SU-DHL-6 (cell line): ENCODE results near the gene FOXD4L1.
"Not testable (repeated sequence)": the region's sequence is repeated elsewhere in the genome, so short reads cannot be mapped to it uniquely, and the experiment has no call there.

Experiments used
- CTCF ChIP-seq: fragments of 200-600 bp; sonication (generic); IDR thresholded peaks from one replicate; pipeline ENCODE4 v1.5.1; 2017; ENCODE audit warnings: antibody characterized with exemption, mild to moderate bottlenecking, low read length, moderate library complexity; ENCODE audit not compliant: insufficient read depth, poor library complexity, severe bottlenecking
- EZH2phosphoT487 ChIP-seq: fragments of 200-600 bp; sonication (generic), shearing (Covaris generic); conservative IDR thresholded peaks from 2 replicates; pipeline ENCODE4 v1.6.1; 2018; ENCODE audit warnings: mild to moderate bottlenecking, antibody characterized with exemption, low read length, moderate library complexity, mixed read lengths

- TF ChIP-seq CTCF, EZH2phosphoT487: not testable (repeated sequence)
These were observed 5.6 kb downstream of the FOXD4L1 start for GRCh38 chr2:113504081-113504480.
